HG03521 (cell line): ENCODE measurements around the gene CCT7.
"Not testable (repeated sequence)": the region's sequence is repeated elsewhere in the genome, so short reads cannot be mapped to it uniquely, and the experiment has no call there.

Experiments
- ATAC-seq: cut with Tn5 transposase; IDR thresholded peaks from one replicate; pipeline ENCODE4 v1.9.1; 2021; ENCODE audit warnings: mild to moderate bottlenecking, moderate library complexity; ENCODE audit not compliant: unreplicated experiment

The CCT7 gene

GRCh38 chr2:73233932-73234832, at the start of gene CCT7:
TSS of gene CCT7 (plus strand) at chr2:73234308. CDS start at chr2:73234379, 71 bp downstream.
- peak; percentile 55 for ATAC-seq

- no peak for ATAC-seq
Observed at GRCh38 chr2:73185965-73186364, 48.1 kb upstream of the CCT7 start.

GRCh38 chr2:73187549-73187948, 46.6 kb upstream of the CCT7 start:
- ATAC-seq: no peak

GRCh38 chr2:73197579-73197978, 36.5 kb upstream of the CCT7 start:
- no peak for ATAC-seq

- ATAC-seq: not testable (repeated sequence)
Observed at GRCh38 chr2:73200281-73200680, 33.8 kb upstream of the CCT7 start.

- ATAC-seq: no peak
Observed at GRCh38 chr2:73202156-73203054, 31.7 kb upstream of the CCT7 start, which contains the start of gene NOTO. TSS of gene NOTO (plus strand) at chr2:73202574. CDS start at chr2:73202667, 93 bp downstream.

GRCh38 chr2:73203055-73203681, 30.9 kb upstream of the CCT7 start:
- ATAC-seq: no peak

- no peak for ATAC-seq
Observed at GRCh38 chr2:73205611-73206010, 28.5 kb upstream of the CCT7 start.

- no peak for ATAC-seq
Observed at GRCh38 chr2:73208258-73208657, 25.9 kb upstream of the CCT7 start.

- no peak for ATAC-seq
Observed at GRCh38 chr2:73210019-73210418, 24.1 kb upstream of the CCT7 start.

GRCh38 chr2:73210696-73211095, 23.4 kb upstream of the CCT7 start:
- ATAC-seq: no peak

- ATAC-seq: no peak
Observed at GRCh38 chr2:73212098-73212447, 22.0 kb upstream of the CCT7 start.

- ATAC-seq: peak; percentile 68
Observed at GRCh38 chr2:73212448-73213176, 21.5 kb upstream of the CCT7 start.

- peak; percentile 88 for ATAC-seq
Observed at GRCh38 chr2:73214120-73215035, 19.7 kb upstream of the CCT7 start, which contains the start of gene SMYD5. TSS of gene SMYD5 (plus strand) at chr2:73214245. CDS start at chr2:73214267, 22 bp downstream.

- no peak for ATAC-seq
Observed at GRCh38 chr2:73215254-73215653, 18.9 kb upstream of the CCT7 start.

- ATAC-seq: no peak
Observed at GRCh38 chr2:73217160-73217559, 16.9 kb upstream of the CCT7 start.

- no peak for ATAC-seq
Observed at GRCh38 chr2:73217826-73218225, 16.3 kb upstream of the CCT7 start.

GRCh38 chr2:73218298-73218697, 15.8 kb upstream of the CCT7 start:
- no peak for ATAC-seq

- no peak for ATAC-seq
Observed at GRCh38 chr2:73223821-73224220, 10.3 kb upstream of the CCT7 start.
